Measurements from ENCODE around the gene HOXD3.

- no peak for TF ChIP-seq TAF1 (IDR thresholded peaks at IDR 0.05; ENCODE audit: borderline replicate concordance, insufficient read depth, low read length)
- no peak for TF ChIP-seq POLR2AphosphoS5 (IDR thresholded peaks at IDR 0.05; ENCODE audit: low read depth, low read length)
- no peak for TF ChIP-seq REST (IDR thresholded peaks at IDR 0.05; ENCODE audit: insufficient read depth in 1 of 2, low read depth in 2 of 2, low read length in 2 of 2)
- TF ChIP-seq SIN3A (IDR thresholded peaks at IDR 0.05; ENCODE audit: borderline replicate concordance, insufficient read depth, low read length) = no peak
Observed at GRCh38 chr2:176128982-176129796, 27.9 kb upstream of the HOXD3 start, which contains the start of gene HOXD8.

All from PFSK-1 (cell line).